Measurements from ENCODE around the gene TTC39B.

Gene TTC39B

DNA sequence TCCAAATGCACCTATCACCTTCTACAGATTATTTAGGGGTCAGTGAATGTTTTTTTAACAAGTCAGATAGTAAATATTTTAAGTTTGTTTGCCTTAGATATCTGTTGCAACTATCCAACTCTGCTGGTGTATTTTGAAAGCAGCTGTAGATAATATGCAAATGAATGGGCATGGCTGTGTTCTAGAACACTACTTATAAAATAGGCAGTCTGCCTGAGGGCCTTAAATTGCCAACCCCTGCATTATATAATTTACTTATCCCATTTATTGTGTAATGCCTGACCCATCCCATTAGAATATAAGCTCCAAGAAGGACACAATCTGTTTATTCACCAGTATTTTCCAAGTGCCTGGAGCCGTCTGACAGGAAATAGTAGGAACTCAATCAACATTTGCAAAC lies 149.0 kb downstream of the TTC39B start:
- DNase-seq: no peak

GRCh38 chr9:15157381-15157780 lies 149.6 kb downstream of the TTC39B start:
- no peak for DNase-seq

DNA sequence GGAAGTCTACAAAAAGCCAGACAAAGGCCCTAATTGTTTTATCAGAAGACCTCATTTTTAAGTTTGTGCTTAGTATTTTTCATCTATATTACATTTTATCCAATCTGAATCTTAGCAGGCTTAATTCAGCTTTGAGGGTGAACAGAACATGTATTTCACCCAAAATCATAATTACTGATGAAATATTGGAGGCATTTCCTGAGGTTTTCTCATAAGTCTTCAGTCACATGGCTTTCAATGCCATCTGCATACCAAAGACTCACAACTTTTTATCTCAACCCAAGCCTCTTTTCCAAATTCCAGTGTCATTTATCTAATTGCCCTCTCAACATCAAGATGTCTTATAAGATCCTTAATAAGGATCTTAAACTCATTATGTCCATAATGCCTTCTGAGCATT lies 150.8 kb downstream of the TTC39B start:
- no peak for DNase-seq

- no peak for DNase-seq
Measured at GRCh38 chr9:15155826-15156225, 151.2 kb downstream of the TTC39B start.

DNA sequence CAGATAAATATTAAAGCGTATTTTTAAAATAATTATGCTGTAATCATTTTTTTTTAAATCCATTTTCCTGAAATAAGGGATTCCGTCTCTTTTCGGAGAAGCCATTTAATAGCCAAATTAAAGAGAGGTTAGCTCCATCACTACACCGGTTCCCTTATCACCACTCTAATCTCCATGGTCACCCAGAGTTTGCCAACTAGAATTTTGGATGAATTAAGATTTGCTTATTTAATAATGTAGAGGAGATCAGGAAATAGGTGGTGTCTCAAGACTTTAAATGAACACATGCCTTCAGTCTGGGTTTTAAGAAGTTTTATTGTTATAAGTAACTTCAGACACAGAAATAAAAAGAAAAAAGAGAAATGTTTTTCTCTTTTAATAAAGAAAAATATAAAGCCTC lies 151.7 kb downstream of the TTC39B start:
- DNase-seq: no peak

- no peak for DNase-seq
Measured at GRCh38 chr9:15154677-15155076, 152.3 kb downstream of the TTC39B start.

GRCh38 chr9:15153961-15154360 lies 153.1 kb downstream of the TTC39B start:
- DNase-seq: no peak

GRCh38 chr9:15150939-15151338 lies 156.1 kb downstream of the TTC39B start:
- no peak for DNase-seq

DNA sequence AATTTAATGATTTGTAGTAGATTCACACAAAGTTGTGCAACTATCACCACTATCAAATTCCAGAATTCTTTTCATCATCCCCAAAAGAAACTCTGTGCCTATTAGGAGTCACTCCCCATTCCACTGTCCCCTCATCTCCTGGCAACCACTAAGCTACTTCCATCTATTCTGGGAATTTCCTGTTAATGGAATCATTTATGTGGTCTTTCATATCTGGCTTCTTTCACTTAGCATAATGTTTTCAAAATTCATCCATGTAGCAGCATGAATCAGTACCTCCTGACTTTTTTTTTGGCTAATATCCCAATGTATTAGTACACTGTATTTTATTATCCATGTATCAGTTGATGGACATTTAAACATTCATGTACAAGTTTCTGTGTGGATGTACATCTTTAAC lies 157.6 kb downstream of the TTC39B start:
- DNase-seq: no peak

DNA sequence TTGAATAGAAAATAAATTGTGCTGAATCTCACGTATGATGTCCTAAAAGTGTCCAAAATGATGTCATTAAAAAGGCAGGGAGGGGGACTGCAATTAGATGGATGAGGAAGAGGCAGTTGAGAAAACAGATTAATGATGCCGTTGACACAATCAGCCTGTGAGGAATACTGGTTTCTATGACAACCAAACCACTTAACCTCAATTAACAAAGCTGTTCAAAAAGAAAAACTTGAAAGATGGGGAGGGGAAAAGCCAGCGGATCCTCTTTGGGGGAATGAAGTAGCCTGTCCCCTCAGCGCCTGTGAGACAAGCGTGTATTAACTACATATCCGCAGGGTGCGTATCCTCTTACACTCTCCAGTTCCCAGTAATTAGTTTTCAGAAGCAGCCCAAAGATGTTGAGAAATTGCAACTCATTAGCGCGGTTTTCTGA lies 160.7 kb downstream of the TTC39B start:
- no peak for DNase-seq

GRCh38 chr9:15144622-15145061 lies 162.4 kb downstream of the TTC39B start:
- no peak for DNase-seq

DNA sequence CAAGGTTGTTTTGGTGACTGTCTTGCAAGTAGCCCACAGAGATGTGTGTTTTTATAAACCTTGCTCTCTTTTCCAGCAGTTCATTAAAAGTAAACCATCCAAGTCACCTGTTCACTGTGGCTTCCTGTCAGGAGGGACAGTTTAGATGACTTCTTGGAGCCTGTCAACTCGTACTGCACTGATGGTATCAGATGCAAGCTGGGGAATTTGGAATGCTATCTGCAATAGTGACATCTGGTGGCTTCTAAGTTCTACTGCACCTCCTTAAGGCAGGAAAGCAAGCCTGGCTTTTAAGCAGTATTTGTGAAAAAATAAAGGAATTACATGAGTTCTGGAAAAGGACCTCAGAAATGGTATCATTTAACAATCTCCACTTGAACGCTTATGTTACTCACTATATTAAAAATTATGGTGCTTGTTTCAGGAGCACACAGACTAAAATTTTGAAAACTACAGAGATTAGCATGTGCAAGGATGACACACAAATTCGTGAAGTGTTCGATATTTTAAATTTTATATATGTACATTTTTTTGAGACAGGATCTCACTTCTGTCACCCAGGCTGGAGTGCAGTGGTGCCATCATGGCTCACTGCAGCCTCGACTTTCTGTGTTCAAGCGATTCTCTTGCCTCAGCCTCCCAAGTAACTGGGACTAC lies 164.0 kb downstream of the TTC39B start:
- DNase-seq: no peak

- DNase-seq: no peak
Measured at GRCh38 chr9:15140051-15140450, 167.0 kb downstream of the TTC39B start.

GRCh38 chr9:15139469-15139868 lies 167.5 kb downstream of the TTC39B start:
- DNase-seq: no peak

DNA sequence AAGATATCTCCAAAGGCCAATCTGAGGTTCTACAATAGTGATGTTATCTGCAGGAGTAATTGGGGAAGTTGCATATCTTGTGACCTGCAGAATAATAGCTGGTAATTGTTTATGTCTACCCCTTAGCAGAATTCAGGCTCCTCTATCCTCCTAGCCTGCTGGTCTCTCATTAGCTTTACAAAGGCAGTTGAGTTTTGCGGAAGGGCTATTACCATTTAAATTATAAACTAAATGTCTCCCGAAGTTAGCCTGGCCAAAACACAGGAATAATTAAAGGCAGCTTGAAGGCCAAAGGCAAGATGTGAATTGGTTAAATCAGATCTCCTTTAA lies 168.7 kb downstream of the TTC39B start:
- DNase-seq: no peak

DNA sequence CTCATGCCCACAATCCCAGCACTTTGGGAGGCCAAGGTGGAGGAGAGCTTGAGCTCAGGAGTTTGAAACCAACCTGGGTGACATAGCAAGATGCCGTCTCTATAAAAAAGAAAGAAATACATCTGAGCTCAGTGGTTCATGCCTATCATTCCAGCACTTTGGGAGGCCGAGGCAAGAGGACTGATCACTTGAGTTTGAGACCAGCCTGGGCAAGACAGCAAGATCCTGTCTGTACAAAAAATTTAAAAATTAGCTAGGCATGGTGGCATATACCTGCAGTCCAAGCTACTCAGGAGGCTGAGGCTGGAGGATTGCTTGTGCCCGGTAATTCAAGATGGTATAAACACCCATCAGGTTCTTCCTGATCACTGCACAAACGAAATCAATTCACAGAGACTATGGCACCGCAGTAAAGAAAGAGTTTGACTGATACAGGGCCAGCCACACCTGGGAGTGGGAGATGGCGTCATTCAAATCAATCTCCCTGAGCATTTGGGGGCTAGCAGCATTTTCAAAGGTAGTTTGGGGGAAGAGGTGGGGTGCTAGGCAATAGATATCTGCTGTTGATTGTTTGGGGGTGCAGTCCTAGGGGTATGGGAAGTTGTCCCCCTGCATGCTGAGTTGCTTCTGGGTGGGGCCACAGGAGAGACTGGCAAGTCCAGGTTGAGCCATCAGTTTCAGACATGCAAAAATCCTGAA lies 169.2 kb downstream of the TTC39B start:
- no peak for DNase-seq

GRCh38 chr9:15137089-15137488 lies 169.9 kb downstream of the TTC39B start:
- no peak for DNase-seq

DNA sequence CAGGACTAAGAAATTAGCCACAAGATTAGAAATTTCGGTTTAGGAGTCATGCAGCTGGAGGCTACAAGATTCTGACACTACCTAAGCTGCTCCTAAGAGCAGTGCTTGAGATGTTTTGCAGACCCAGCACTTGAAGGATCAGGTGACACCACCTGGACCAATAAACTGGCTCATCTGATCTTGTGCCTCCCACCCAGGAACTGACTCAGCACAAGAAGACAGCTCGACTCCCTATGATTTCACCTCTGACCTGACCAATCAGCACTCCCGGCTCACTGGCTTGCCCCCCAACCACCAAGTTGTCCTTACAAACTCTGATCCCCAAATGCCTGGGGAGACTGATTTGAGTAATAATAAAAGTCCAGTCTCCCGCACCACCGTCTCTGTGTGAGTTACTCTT lies 170.4 kb downstream of the TTC39B start:
- no peak for DNase-seq

DNA sequence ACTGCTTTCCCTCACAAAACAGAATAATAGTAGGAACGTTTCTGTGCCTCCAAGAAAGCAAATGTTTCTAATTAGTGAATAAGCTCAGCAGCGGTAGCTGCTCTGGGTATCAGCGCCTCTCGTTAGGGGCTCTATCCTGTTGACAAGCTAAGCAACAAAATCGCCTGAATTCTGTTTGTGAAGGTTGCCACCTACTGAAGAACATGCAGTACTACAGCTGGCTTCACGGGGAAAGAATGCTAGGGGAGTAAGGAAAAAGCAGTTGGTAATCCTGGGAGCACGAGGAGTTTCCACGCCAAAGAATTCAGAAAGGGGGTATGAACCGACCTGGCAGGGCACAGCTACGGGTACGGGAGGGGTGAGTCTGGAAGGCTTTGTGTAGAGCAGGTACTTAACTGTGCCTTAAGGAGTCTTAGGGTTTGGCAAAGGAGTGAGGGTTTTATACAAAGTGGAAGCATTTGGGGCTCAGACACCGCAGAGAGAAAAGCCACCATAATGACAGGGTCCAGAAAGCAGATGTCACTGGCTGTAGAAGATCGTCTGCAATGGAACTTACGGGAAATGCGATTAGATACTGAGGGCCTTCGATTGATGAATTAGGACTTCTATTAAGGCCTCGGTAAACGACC lies 171.7 kb downstream of the TTC39B start:
- peak; percentile 10 for DNase-seq

DNA sequence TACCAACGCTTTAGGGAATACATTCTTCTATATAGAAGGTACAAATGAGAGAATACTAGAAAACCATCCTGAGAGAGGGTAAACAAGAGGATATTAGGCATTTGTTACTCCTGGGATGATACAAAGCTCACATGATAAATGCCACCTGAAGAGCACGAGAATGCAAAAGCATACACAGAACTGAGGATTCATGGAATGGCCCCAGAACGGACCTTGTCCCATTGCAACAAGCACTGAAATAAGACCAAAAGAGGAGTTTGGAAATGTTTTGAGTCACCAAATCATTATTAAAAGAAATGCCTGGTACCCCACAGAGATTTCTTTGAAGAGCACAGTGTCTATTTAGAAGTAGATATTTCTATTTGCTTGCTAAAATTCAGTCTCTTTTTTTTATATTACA lies 173.5 kb downstream of the TTC39B start:
- DNase-seq: no peak

- DNase-seq: no peak
Measured at GRCh38 chr9:15132091-15132490, 174.9 kb downstream of the TTC39B start.

DNA sequence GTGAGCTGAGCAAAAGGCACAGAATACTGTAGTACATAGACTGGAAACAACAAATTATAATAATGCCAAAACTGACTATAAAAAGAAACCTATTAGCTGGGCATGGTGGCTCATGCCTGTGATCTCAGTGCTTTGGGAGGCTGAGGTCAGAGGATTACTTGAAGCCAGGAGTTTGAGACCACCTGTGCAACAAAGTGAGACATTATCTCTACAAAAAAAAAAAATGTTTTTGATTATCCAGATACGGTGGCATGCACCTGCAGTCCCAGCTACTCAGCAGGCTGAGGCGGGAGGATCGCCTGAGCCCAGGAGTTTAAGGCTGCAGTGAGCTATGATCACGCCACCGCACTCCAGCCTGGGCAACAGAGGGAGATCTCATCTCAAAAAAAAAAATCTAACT lies 175.9 kb downstream of the TTC39B start:
- no peak for DNase-seq

- no peak for DNase-seq
Measured at GRCh38 chr9:15127831-15128230, 179.2 kb downstream of the TTC39B start.

DNA sequence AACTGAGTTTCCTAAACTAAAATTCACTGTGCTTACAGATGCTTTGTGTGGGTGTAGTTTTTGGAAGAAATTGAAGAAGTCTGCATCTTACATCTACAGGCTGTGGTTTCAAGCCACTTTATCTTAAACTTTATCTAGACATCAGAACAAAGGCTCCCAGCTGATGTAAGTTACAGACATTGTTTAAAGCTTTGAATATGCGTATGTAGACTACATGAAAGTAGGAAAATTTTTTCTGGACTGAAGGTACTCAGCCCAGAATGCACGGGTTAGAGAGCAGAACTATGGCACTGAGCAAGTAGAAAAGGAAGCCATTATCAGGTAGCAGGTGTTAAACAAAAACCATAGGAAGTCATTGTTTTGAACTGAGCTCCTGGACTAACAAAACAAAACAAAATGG lies 185.4 kb downstream of the TTC39B start:
- DNase-seq: no peak
